ENCODE measurements around the gene AKT3. TPM values are rescaled to one million over a fixed set of nuclear protein-coding genes. Genes with fewer than 3 reads are reported as not detected.

The AKT3 gene
- total and polyA plus RNA-seq, 2 of the 8 experiments (the other 6 are each of a cell fraction or from before 2014, with no cell fraction given) = 6.0 to 36.4 TPM

- TF ChIP-seq POU5F1 (IDR thresholded peaks at IDR 0.05; ENCODE audit: low read depth, low read length) = no peak
- no peak for TF ChIP-seq ATF2 (IDR thresholded peaks at IDR 0.05; ENCODE audit: low read length)
- TF ChIP-seq POLR2A (IDR thresholded peaks at IDR 0.05; ENCODE audit: control extremely low read depth in 1 of 2, low read depth in 2 of 2, low read length in 2 of 2) = no peak
- TF ChIP-seq SUZ12 (IDR thresholded peaks at IDR 0.05; ENCODE audit: low read length) = no peak
- TF ChIP-seq CTBP2 (IDR thresholded peaks at IDR 0.05; ENCODE audit: borderline replicate concordance, insufficient read depth, insufficient read length, low read length) = no peak
Measured at GRCh38 chr1:243712242-243712641, 137.8 kb downstream of the AKT3 start (continued).

All from H1 (cell line).